GM13977 (cell line): Measurements from ENCODE around the gene KIAA1755.

Experiments used
- DNase-seq: peaks from one replicate; pipeline ENCODE4 v3.0.0; 2012; ENCODE audit warnings: low spot score
- CTCF ChIP-seq: IDR thresholded peaks from 2 replicates; pipeline ENCODE4 v1.5.1; 2012; ENCODE audit warnings: mild to moderate bottlenecking, control low read depth; ENCODE audit not compliant: insufficient read depth; ENCODE audit errors: extremely low read depth, missing control alignments
- in situ Hi-C: fragments of 300-500 bp; cut with MboI; formaldehyde crosslinking; loops from one replicate; pipeline ENCODE4 v1.12.0; 2022; ENCODE audit warnings: low sequenced_read_pairs, low pct_unique_long_range_greater_than_20kb, mixed read lengths, inconsistent platforms; ENCODE audit not compliant: unreplicated experiment

KIAA1755 gene

DNA sequence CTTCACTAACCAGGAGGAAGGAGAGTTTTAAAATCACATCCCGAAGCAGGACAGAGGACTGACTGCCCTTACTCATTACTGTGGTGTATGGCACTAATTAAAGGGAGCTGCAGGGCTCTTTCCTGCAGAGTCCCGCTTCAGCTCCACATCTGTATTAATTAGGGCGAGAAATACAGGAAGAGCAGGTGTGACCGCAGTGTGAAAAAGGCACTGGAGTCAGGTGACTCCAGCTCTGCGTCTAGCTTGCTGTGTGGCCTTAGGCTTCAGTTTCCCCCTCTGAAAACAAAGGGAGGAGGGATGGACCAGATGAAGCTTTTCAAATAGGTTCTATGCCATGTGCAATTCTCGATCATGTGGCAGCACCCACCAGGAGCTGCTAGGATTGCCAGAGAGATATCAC, 34.0 kb downstream of the KIAA1755 start:
- in situ Hi-C loops: loop anchor here (10.0 kb wide), 1 partner anchor 172 kb away; no protein-coding TSS in a partner anchor

GRCh38 chr20:38225900-38226263, 34.7 kb downstream of the KIAA1755 start:
- in situ Hi-C loops: loop anchor here (10.0 kb wide), 1 partner anchor 171 kb away; no protein-coding TSS in a partner anchor
- no peak for TF ChIP-seq CTCF
- DNase-seq: no peak

More for the DNA sequence above, 34.0 kb downstream of the KIAA1755 start:
- TF ChIP-seq CTCF: no peak
- DNase-seq: no peak

DNA sequence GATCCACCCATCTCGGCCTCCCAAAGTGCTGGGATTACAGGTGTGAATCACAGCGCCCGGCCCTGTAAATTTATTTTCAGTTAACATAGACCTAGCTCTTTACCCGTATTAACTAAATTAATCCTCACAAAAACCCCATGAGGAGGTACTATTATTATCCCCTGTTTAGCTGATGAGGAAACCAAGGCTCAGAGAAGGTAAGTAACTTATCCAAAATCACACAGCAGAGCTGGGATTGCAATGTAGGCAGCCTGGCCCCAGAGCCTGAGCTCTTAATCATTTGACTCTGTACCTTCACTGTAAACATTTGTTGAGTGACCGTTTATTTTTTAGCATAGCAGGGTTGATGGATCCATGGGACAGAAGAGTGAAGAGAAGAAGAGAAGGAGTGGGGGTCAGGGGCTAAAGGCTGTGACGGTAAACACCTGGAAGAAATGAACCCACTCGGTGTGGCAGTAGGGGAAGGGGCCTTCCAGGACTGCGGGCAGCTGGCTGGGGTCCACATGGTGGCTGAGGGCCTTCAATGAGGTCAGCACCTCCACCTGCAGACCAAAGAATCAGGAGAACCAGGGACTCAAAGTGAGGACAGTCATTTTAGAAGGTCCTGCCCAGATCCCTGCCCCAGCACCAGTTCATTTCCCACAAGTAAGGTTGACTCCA, 35.2 kb downstream of the KIAA1755 start:
- TF ChIP-seq CTCF: no peak
- in situ Hi-C loops: loop anchor here (10.0 kb wide), 1 partner anchor 171 kb away; no protein-coding TSS in a partner anchor
- DNase-seq: no peak

GRCh38 chr20:38224531-38224930, 36.0 kb downstream of the KIAA1755 start:
- no peak for DNase-seq
- TF ChIP-seq CTCF: no peak
- in situ Hi-C loops: loop anchor here (10.0 to 25.0 kb wide), 2 partner anchors 170 to 662 kb away; no protein-coding TSS in a partner anchor

DNA sequence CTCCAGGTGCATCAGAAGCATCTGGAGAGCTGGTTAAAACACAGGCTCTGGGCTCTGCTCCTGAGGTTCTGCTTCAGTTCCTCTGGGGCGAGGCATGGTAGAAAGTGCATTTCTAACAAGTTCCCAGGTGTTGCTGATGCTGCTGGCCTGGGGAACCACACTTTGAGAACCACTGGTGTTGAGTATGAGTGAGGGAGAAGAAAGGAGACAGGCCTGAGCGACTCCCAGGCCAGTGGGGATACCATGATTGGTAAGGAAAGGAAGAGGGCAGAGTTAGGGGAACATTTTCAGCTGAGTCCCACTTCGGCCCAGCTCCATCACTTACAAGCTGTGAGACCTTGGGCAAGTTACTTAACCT, 36.8 kb downstream of the KIAA1755 start:
- no peak for TF ChIP-seq CTCF
- in situ Hi-C loops: loop anchor here (10.0 to 25.0 kb wide), 2 partner anchors 169 to 661 kb away; no protein-coding TSS in a partner anchor
- DNase-seq: no peak

GRCh38 chr20:38222923-38223742, 37.4 kb downstream of the KIAA1755 start:
- in situ Hi-C loops: loop anchor here (10.0 to 25.0 kb wide), 2 partner anchors 168 to 661 kb away; no protein-coding TSS in a partner anchor
- TF ChIP-seq CTCF: peak; percentile 10
- DNase-seq: peak; percentile 10
